ENCODE results near the gene WIPF3. TPM values are rescaled to one million over a fixed set of nuclear protein-coding genes. Genes with fewer than 3 reads are reported as not detected.

WIPF3 gene
- total and polyA plus RNA-seq, 2 experiments from 2014 or later: not detected

DNA sequence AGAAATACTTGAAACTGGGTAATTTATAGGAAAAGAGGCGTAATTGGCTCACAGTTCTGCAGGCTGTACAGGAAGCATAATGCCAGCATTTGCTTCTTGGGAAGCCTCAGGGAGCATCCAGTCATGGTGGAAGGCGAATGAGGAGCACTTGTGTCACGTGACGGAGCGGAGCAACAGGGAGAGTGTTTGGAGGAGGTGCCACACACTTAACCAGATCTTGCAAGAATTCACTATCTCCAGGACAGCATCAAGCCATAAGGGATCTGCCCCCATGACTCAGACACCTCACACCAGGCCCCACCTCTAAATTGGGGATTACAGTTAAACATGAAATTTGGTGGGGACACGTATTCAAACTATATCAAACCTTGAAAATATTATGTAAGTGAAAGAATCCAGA, 89.3 kb downstream of the WIPF3 start:
- H3K9me2 ChIP-seq (ENCODE audit: insufficient read depth): no peaks in the 10 kb centered on the region
- no peak overlapping the region for H3K9ac ChIP-seq
- no peaks in the 10 kb centered on the region for H3K36me3 ChIP-seq (ENCODE audit: low read depth)
- H3K4me3 ChIP-seq: no peak overlapping the region
- no peaks in the 10 kb centered on the region for H3K4me1 ChIP-seq (ENCODE audit: insufficient read depth)
- H3K27me3 ChIP-seq (replicated peaks; ENCODE audit: insufficient read depth): no peaks in the 10 kb centered on the region; the same call in 1 of the 2 replicates
- WGBS, 2 experiments (ENCODE audit: low coverage in 1 of 2, low lambda C conversion rate in 2 of 2, missing lambda C conversion rate in 2 of 2): 56 to 57% methylated on average over 6 of the region's 6 CpGs
- H3K27ac ChIP-seq: no peak overlapping the region
- H3K79me2 ChIP-seq (ENCODE audit: insufficient read depth): no peaks in the 10 kb centered on the region
- H3K4me2 ChIP-seq (ENCODE audit: unreplicated experiment): no peak overlapping the region
- H3K9me3 ChIP-seq (ENCODE audit: low read depth): no peaks in the 10 kb centered on the region
- no peak for TF ChIP-seq EZH2phosphoT487 (IDR thresholded peaks at IDR 0.05; ENCODE audit: insufficient read depth, low read depth)
- TF ChIP-seq EZH2 (IDR thresholded peaks at IDR 0.05; ENCODE audit: insufficient read depth, poor library complexity, severe bottlenecking): no peak
- DNase-seq: no peak
- H2AFZ ChIP-seq: no peak overlapping the region
- H4K20me1 ChIP-seq (ENCODE audit: insufficient read depth): no peaks in the 10 kb centered on the region
- H3F3A ChIP-seq (ENCODE audit: insufficient read depth): no peaks in the 10 kb centered on the region
- in situ Hi-C loops (cut with MboI): no loop called here

DNA sequence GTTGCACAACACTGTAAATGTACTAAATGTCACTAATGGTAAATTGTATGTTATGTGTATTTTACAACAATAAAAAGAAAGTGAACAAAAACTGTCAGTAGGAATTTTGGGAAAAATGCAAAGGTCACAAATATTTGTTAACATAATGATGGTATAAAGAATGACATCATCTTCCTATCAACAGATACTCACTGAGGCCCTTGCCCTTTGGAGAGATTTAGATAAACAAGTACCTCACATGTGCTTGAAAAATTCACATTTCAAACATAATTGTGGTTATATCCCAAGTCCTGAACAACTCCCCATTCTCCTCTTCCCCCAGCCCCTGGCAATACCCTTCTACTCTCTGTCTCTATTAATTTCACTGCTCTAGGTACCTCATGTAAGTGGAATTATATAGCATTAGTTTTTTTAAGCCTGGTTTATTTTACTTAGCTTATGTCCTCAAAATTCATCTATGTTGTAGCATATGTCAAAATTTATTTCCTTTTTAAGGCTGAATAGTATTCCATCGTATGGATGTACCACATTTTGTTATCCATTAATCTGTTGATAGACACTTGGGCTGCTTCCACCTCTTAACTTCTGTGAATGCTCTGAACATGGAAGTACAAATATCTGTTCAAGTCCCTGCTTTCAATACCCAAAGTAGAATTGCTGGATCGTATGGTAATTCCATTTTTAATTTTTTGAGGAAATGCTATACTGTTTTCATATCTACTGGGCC, 90.5 kb downstream of the WIPF3 start:
- Histone ChIP-seq H3K9ac (no peak overlapping the region), H3K9me2 (ENCODE audit: insufficient read depth) (no peaks in the 10 kb centered on the region), H3K9me3 (ENCODE audit: low read depth) (no peaks in the 10 kb centered on the region), H3K27ac (no peak overlapping the region), H3K4me3 (no peak overlapping the region), H3F3A (ENCODE audit: insufficient read depth) (no peaks in the 10 kb centered on the region), H3K79me2 (ENCODE audit: insufficient read depth) (no peaks in the 10 kb centered on the region), H4K20me1 (ENCODE audit: insufficient read depth) (no peaks in the 10 kb centered on the region), H3K4me2 (ENCODE audit: unreplicated experiment) (no peak overlapping the region), H2AFZ (no peak overlapping the region), H3K4me1 (ENCODE audit: insufficient read depth) (no peaks in the 10 kb centered on the region), H3K27me3 (replicated peaks; ENCODE audit: insufficient read depth) (no peaks in the 10 kb centered on the region; the same call in 1 of the 2 replicates), H3K36me3 (ENCODE audit: low read depth) (no peaks in the 10 kb centered on the region)
- DNase-seq: no peak
- WGBS, 2 experiments (ENCODE audit: low coverage in 1 of 2, low lambda C conversion rate in 2 of 2, missing lambda C conversion rate in 2 of 2): 61 to 63% methylated on average over 2 of the region's 2 CpGs
- in situ Hi-C loops (cut with MboI): no loop called here
- no peak for TF ChIP-seq EZH2phosphoT487 (IDR thresholded peaks at IDR 0.05; ENCODE audit: insufficient read depth, low read depth)

DNA sequence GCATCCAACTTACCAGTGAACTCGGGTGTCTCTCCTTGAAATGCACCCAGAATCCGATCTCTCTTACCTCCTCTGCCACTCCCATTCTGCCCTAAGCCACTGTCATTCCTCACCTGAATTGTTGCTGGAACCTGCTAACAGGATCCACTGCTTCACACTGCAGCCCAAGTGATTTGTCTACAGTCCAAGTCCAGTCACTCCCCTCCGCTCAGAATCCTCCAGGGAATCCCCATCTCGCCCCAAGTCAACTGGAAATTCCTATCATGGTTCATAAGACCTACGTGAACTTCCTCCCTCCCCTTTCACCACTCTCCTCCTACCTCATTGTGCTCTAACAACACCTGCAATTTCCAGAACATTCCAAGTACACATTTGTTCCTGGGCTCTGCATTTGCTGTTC, 92.0 kb downstream of the WIPF3 start:
- Histone ChIP-seq H3K9ac (no peak overlapping the region), H3K9me2 (ENCODE audit: insufficient read depth) (no peaks in the 10 kb centered on the region), H3K4me1 (ENCODE audit: insufficient read depth) (no peaks in the 10 kb centered on the region), H3F3A (ENCODE audit: insufficient read depth) (no peaks in the 10 kb centered on the region), H3K4me2 (ENCODE audit: unreplicated experiment) (no peak overlapping the region), H3K79me2 (ENCODE audit: insufficient read depth) (no peaks in the 10 kb centered on the region), H3K4me3 (no peak overlapping the region), H3K27ac (no peak overlapping the region), H3K36me3 (ENCODE audit: low read depth) (no peaks in the 10 kb centered on the region), H4K20me1 (ENCODE audit: insufficient read depth) (no peaks in the 10 kb centered on the region), H3K27me3 (replicated peaks; ENCODE audit: insufficient read depth) (no peaks in the 10 kb centered on the region; the same call in 1 of the 2 replicates), H3K9me3 (ENCODE audit: low read depth) (no peaks in the 10 kb centered on the region), H2AFZ (no peak overlapping the region)
- in situ Hi-C loops (cut with MboI): no loop called here
- TF ChIP-seq EZH2 (IDR thresholded peaks at IDR 0.05; ENCODE audit: insufficient read depth, poor library complexity, severe bottlenecking) (no peak), EZH2phosphoT487 (IDR thresholded peaks at IDR 0.05; ENCODE audit: insufficient read depth, low read depth) (no peak)
- 52 to 55% methylated on average over 5 of the region's 5 CpGs for WGBS, 2 experiments (ENCODE audit: low coverage in 1 of 2, low lambda C conversion rate in 2 of 2, missing lambda C conversion rate in 2 of 2)
- DNase-seq: no peak

DNA sequence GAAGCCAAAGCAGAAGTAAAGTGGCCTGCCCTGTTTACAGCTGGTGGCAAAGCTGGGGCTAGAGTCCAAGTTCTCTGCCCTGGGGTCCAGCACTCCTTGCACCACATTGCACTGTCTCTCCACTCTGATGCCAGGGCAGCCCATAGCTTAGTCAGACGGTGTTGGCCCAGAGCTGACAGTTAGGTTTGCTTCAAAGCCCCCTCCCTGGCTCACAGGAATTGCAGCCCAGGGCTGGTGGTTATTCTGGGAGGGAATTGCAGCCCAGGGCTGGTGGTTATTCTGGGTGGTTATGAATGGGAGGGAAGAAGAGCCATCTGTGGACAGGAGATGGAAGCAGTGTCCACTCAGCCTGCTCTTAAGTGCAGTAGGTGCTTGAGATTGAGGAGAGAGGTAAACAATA, 94.4 kb downstream of the WIPF3 start:
- no peaks in the 10 kb centered on the region for H3K79me2 ChIP-seq (ENCODE audit: insufficient read depth)
- H3F3A ChIP-seq (ENCODE audit: insufficient read depth): no peaks in the 10 kb centered on the region
- no peak overlapping the region for H3K27ac ChIP-seq
- H2AFZ ChIP-seq: no peak overlapping the region
- DNase-seq: no peak
- no peaks in the 10 kb centered on the region for H3K9me2 ChIP-seq (ENCODE audit: insufficient read depth)
- H3K36me3 ChIP-seq (ENCODE audit: low read depth): no peaks in the 10 kb centered on the region
- no peak overlapping the region for H3K4me3 ChIP-seq
- no peaks in the 10 kb centered on the region for H3K4me1 ChIP-seq (ENCODE audit: insufficient read depth)
- H4K20me1 ChIP-seq (ENCODE audit: insufficient read depth): no peaks in the 10 kb centered on the region
- H3K27me3 ChIP-seq (replicated peaks; ENCODE audit: insufficient read depth): no peaks in the 10 kb centered on the region
- no peak overlapping the region for H3K9ac ChIP-seq
- TF ChIP-seq EZH2phosphoT487 (IDR thresholded peaks at IDR 0.05; ENCODE audit: insufficient read depth, low read depth) (no peak), EZH2 (IDR thresholded peaks at IDR 0.05; ENCODE audit: insufficient read depth, poor library complexity, severe bottlenecking) (no peak)
- 0 to 7% methylated on average over 1 of the region's 1 CpG for WGBS, 2 experiments (ENCODE audit: low coverage in 1 of 2, low lambda C conversion rate in 2 of 2, missing lambda C conversion rate in 2 of 2)
- no peak overlapping the region for H3K4me2 ChIP-seq (ENCODE audit: unreplicated experiment)
- in situ Hi-C loops (cut with MboI): no loop called here
- no peaks in the 10 kb centered on the region for H3K9me3 ChIP-seq (ENCODE audit: low read depth)

Data from GM23248 (cell line).